HG02840 (cell line): ENCODE measurements around the gene DMKN.
A peak's percentile ranks its signal among the peaks of the same experiment; 100 is the strongest.

Source experiments
- ATAC-seq: cut with Tn5 transposase; IDR thresholded peaks from one replicate; pipeline ENCODE4 v1.9.1; 2021; ENCODE audit warnings: mild to moderate bottlenecking, moderate library complexity, moderate number of reproducible peaks; ENCODE audit not compliant: unreplicated experiment, low FRiP score

DMKN gene

GRCh38 chr19:35549879-35550523 is 36.6 kb upstream of the DMKN start:
- no peak for ATAC-seq

GRCh38 chr19:35549174-35549788 is 35.8 kb upstream of the DMKN start:
- no peak for ATAC-seq

- ATAC-seq = no peak
Measured at GRCh38 chr19:35546532-35546931, 33.1 kb upstream of the DMKN start.

- ATAC-seq = peak; percentile 41
Measured at GRCh38 chr19:35545855-35546381, 32.5 kb upstream of the DMKN start.

- peak; percentile 71 for ATAC-seq
Measured at GRCh38 chr19:35545001-35545854, 31.8 kb upstream of the DMKN start, which contains the start of gene TMEM147. TSS of gene TMEM147 (plus strand) at chr19:35545626. CDS start at chr19:35545740, 114 bp downstream.

- ATAC-seq = no peak
Measured at GRCh38 chr19:35544110-35544802, 30.8 kb upstream of the DMKN start.

GRCh38 chr19:35543280-35544109 is 30.0 kb upstream of the DMKN start:
- no peak for ATAC-seq

GRCh38 chr19:35542209-35542608 is 28.8 kb upstream of the DMKN start:
- ATAC-seq = no peak

GRCh38 chr19:35540356-35540927 is 27.0 kb upstream of the DMKN start:
- no peak for ATAC-seq

GRCh38 chr19:35539850-35540249 is 26.4 kb upstream of the DMKN start:
- no peak for ATAC-seq

GRCh38 chr19:35539314-35539713 is 25.9 kb upstream of the DMKN start:
- no peak for ATAC-seq

- ATAC-seq = no peak
Measured at GRCh38 chr19:35534803-35535480, 21.5 kb upstream of the DMKN start.

GRCh38 chr19:35533822-35534392 is 20.5 kb upstream of the DMKN start:
- ATAC-seq = no peak

GRCh38 chr19:35533201-35533821 is 19.9 kb upstream of the DMKN start, which contains the start of gene GAPDHS:
TSS of gene GAPDHS (plus strand) at chr19:35533456. CDS start at chr19:35533528, 72 bp downstream.
- no peak for ATAC-seq

- ATAC-seq = no peak
Measured at GRCh38 chr19:35531291-35531690, 17.8 kb upstream of the DMKN start.

GRCh38 chr19:35529241-35530218 is 16.1 kb upstream of the DMKN start:
- ATAC-seq = no peak
